H1 (cell line): ENCODE data around the gene SORBS1. TPM values are rescaled to one million over a fixed set of nuclear protein-coding genes. Genes with fewer than 3 reads are reported as not detected.

Source experiments
- CTCF ChIA-PET: fragments of 300-600 bp; sonication (Branson Sonifier 250); formaldehyde crosslinking; loops from one replicate; lab custom pipeline; 2021; ENCODE audit not compliant: partially characterized antibody; lab: Charles Lee
- POLR2A ChIA-PET: fragments of 300-600 bp; sonication (Branson Sonifier 250); formaldehyde crosslinking; loops from one replicate; lab custom pipeline; 2021; ENCODE audit warnings: inconsistent platforms; ENCODE audit not compliant: partially characterized antibody; lab: Charles Lee
- DNase-seq, 2 experiments: peaks; one replicate each; pipeline versions ENCODE4 v3.0.0 to v3.0.0-alpha.2; 2010 to 2022; ENCODE audit warnings: low spot score in 2 of 2, low read depth in 1 of 2, mixed read lengths in 1 of 2
- FAIRE-seq: peaks from 2 replicates; lab custom pipeline; 2011; peaks lifted over from hg19 to GRCh38; lab: Jason Lieb, UNC
- H2AFZ ChIP-seq: 2 replicates; pipeline ENCODE4 v1.8.1; 2012; ENCODE audit warnings: low read length, inconsistent platforms
- H2AK5ac ChIP-seq: 2 replicates; pipeline ENCODE4 v1.6.1; 2013; ENCODE audit warnings: low read depth, low read length
- H2BK120ac ChIP-seq: replicated peaks from 2 replicates; pipeline ENCODE3; 2013; ENCODE audit warnings: low read depth, low read length, inconsistent platforms
- H2BK12ac ChIP-seq: 2 replicates; pipeline ENCODE4 v1.6.1; 2013; ENCODE audit warnings: low read depth, low read length
- H2BK15ac ChIP-seq: 2 replicates; pipeline ENCODE4 v1.6.1; 2013; ENCODE audit warnings: low read length
- H2BK20ac ChIP-seq: 2 replicates; pipeline ENCODE4 v1.6.1; 2013; ENCODE audit warnings: low read length
- H2BK5ac ChIP-seq: 2 replicates; pipeline ENCODE4 v1.6.1; 2013; ENCODE audit warnings: low read depth, low read length
- H3K14ac ChIP-seq: 2 replicates; pipeline ENCODE4 v1.6.1; 2013; ENCODE audit warnings: inconsistent platforms; ENCODE audit not compliant: insufficient read length
- H3K18ac ChIP-seq: 2 replicates; pipeline ENCODE4 v1.6.1; 2013; ENCODE audit warnings: low read length; ENCODE audit errors: extremely low read depth
- H3K23ac ChIP-seq: 2 replicates; pipeline ENCODE4 v1.6.1; 2013; ENCODE audit warnings: inconsistent platforms; ENCODE audit not compliant: insufficient read length
- H3K23me2 ChIP-seq: 2 replicates; pipeline ENCODE4 v1.6.1; 2013; ENCODE audit warnings: low read depth, low read length
- H3K27ac ChIP-seq: 2 replicates; pipeline ENCODE4 v1.6.1; 2011; ENCODE audit warnings: low read depth, low read length, inconsistent platforms
- H3K27me3 ChIP-seq, 4 experiments: replicated peaks in 1 of 4; 1 replicate in 1 of 4; 2 replicates in 3 of 4; pipeline versions ENCODE4 v1.6.1 to v1.8.1; 2011 to 2013; ENCODE audit warnings: low read length in 3 of 4, mild to moderate bottlenecking in 3 of 4, inconsistent platforms in 2 of 4, mixed read lengths in 2 of 4, moderate library complexity in 1 of 4; ENCODE audit not compliant: control insufficient read depth in 3 of 4, insufficient read depth in 3 of 4; ENCODE audit errors: extremely low read depth in 1 of 4
- H3K36me3 ChIP-seq, 4 experiments: 2 replicates each; pipeline versions ENCODE4 v1.6.1 to v1.8.1; 2011 to 2013; ENCODE audit warnings: mild to moderate bottlenecking in 4 of 4, low read length in 3 of 4, moderate library complexity in 2 of 4, control low read depth in 1 of 4, inconsistent platforms in 1 of 4; ENCODE audit not compliant: insufficient read depth in 4 of 4, control insufficient read depth in 2 of 4
- H3K4ac ChIP-seq: replicated peaks from 2 replicates; pipeline ENCODE3; 2013; ENCODE audit warnings: low read length, low read depth, mixed read lengths, inconsistent platforms; ENCODE audit not compliant: insufficient read length
- H3K4me1 ChIP-seq, 4 experiments: replicated peaks in 1 of 4; 1 replicate in 1 of 4; 2 replicates in 3 of 4; pipeline versions ENCODE4 v1.6.1 to v1.8.1; 2011 to 2013; ENCODE audit warnings: low read length in 3 of 4, inconsistent platforms in 2 of 4, mixed read lengths in 1 of 4; ENCODE audit not compliant: insufficient read depth in 4 of 4, control insufficient read depth in 3 of 4
- H3K4me2 ChIP-seq, 2 experiments: 2 replicates each; pipeline versions ENCODE4 v1.6.1 to v1.8.1; 2011 to 2013; ENCODE audit warnings: low read depth in 2 of 2, low read length in 2 of 2, control low read depth in 1 of 2, inconsistent platforms in 1 of 2, mild to moderate bottlenecking in 1 of 2; ENCODE audit not compliant: insufficient read depth in 1 of 2
- H3K4me3 ChIP-seq, 4 experiments: fragments of 200-600, 300-600 bp in 1 of 4; sonication (generic), shearing (Covaris generic), sonication (Bioruptor Twin) in 1 of 4; 2 replicates each; pipeline versions ENCODE4 v1.5.1 to v1.8.1; 2011 to 2016; ENCODE audit warnings: low read length in 4 of 4, low read depth in 3 of 4, control low read depth in 2 of 4, inconsistent platforms in 2 of 4, mild to moderate bottlenecking in 2 of 4, mixed read lengths in 1 of 4, moderate library complexity in 1 of 4; ENCODE audit not compliant: insufficient read depth in 2 of 4; ENCODE audit errors: extremely low read depth in 1 of 4
- H3K56ac ChIP-seq: replicated peaks from 2 replicates; pipeline ENCODE3; 2013; ENCODE audit warnings: low read depth, mild to moderate bottlenecking, mixed read lengths, low read length, inconsistent platforms; ENCODE audit not compliant: insufficient read length
- H3K79me1 ChIP-seq: 2 replicates; pipeline ENCODE4 v1.6.1; 2013; ENCODE audit warnings: low read depth, low read length, control low read depth
- H3K79me2 ChIP-seq, 2 experiments: 2 replicates each; pipeline versions ENCODE4 v1.6.1 to v1.8.1; 2012 to 2013; ENCODE audit warnings: low read length in 2 of 2, mild to moderate bottlenecking in 2 of 2, inconsistent platforms in 1 of 2; ENCODE audit not compliant: insufficient read depth in 2 of 2, control insufficient read depth in 1 of 2
- H3K9ac ChIP-seq, 4 experiments: replicated peaks in 1 of 4; 1 replicate in 1 of 4; 2 replicates in 3 of 4; pipeline versions ENCODE4 v1.6.1 to v1.8.1; 2011 to 2013; ENCODE audit warnings: low read depth in 3 of 4, low read length in 3 of 4, control low read depth in 2 of 4, mild to moderate bottlenecking in 2 of 4, moderate library complexity in 2 of 4, inconsistent platforms in 1 of 4; ENCODE audit errors: extremely low read depth in 1 of 4
- H3K9me3 ChIP-seq, 2 experiments: 2 replicates each; pipeline versions ENCODE4 v1.6.1 to v1.8.1; 2012 to 2013; ENCODE audit warnings: mild to moderate bottlenecking in 2 of 2, moderate library complexity in 2 of 2, control low read depth in 1 of 2, inconsistent platforms in 1 of 2, low read depth in 1 of 2, low read length in 1 of 2, mixed read lengths in 1 of 2; ENCODE audit not compliant: insufficient read depth in 2 of 2
- H4K20me1 ChIP-seq, 2 experiments: replicated peaks in 1 of 2; 2 replicates each; pipeline versions ENCODE3 to v1.8.1; 2011 to 2013; ENCODE audit warnings: inconsistent platforms in 2 of 2, low read length in 2 of 2, mild to moderate bottlenecking in 1 of 2; ENCODE audit not compliant: insufficient read depth in 2 of 2, control insufficient read depth in 1 of 2
- H4K5ac ChIP-seq: 2 replicates; pipeline ENCODE4 v1.6.1; 2013; ENCODE audit warnings: low read length, low read depth, mixed read lengths, inconsistent platforms; ENCODE audit not compliant: insufficient read length
- H4K8ac ChIP-seq: 2 replicates; pipeline ENCODE4 v1.8.0; 2013; ENCODE audit warnings: mild to moderate bottlenecking, moderate library complexity, low read length, inconsistent platforms; ENCODE audit not compliant: insufficient read depth; ENCODE audit errors: extremely low read depth
- H4K91ac ChIP-seq: replicated peaks from 2 replicates; pipeline ENCODE3; 2013; ENCODE audit warnings: low read length, mixed read lengths, inconsistent platforms; ENCODE audit not compliant: insufficient read length
- BCL11A ChIP-seq, 2 experiments: IDR thresholded peaks; one replicate each; pipeline ENCODE4 v1.6.1; 2011; ENCODE audit warnings: low read depth in 2 of 2, low read length in 2 of 2, mild to moderate bottlenecking in 2 of 2
- CHD1 ChIP-seq: IDR thresholded peaks from 2 replicates; pipeline ENCODE4 v1.6.1; 2012; ENCODE audit warnings: low read depth, low read length, improper control_type of control experiment
- CHD2 ChIP-seq: IDR thresholded peaks from 2 replicates; pipeline ENCODE4 v1.6.1; 2012; ENCODE audit warnings: low read length, improper control_type of control experiment
- EZH2 ChIP-seq: fragments of 200-600 bp; sonication (generic); IDR thresholded peaks from 2 replicates; pipeline ENCODE4 v1.7.1; 2012; ENCODE audit warnings: low read depth, mild to moderate bottlenecking, moderate library complexity, low read length, inconsistent platforms; ENCODE audit not compliant: severe bottlenecking
- GABPA ChIP-seq: IDR thresholded peaks from 2 replicates; pipeline ENCODE4 v1.6.1; 2011; ENCODE audit warnings: mild to moderate bottlenecking, low read length, moderate library complexity, borderline replicate concordance; ENCODE audit not compliant: insufficient read depth
- HDAC2 ChIP-seq, 2 experiments: fragments of 300-600 bp in 1 of 2; sonication (generic) in 1 of 2; IDR thresholded peaks; 2 replicates each; pipeline ENCODE4 v1.6.1; 2011 to 2012; ENCODE audit warnings: low read depth in 2 of 2, low read length in 2 of 2, mild to moderate bottlenecking in 2 of 2, moderate library complexity in 2 of 2, borderline replicate concordance in 1 of 2, inconsistent platforms in 1 of 2
- KDM1A ChIP-seq: fragments of 200-600, 300-600 bp; sonication (generic); IDR thresholded peaks from 2 replicates; pipeline ENCODE4 v1.7.1; 2016; ENCODE audit warnings: mild to moderate bottlenecking, low read length, borderline replicate concordance
- MAFK ChIP-seq: IDR thresholded peaks from 2 replicates; pipeline ENCODE4 v1.6.1; 2012; ENCODE audit warnings: low read depth, mild to moderate bottlenecking, improper control_type of control experiment, low read length
- POLR2AphosphoS5 ChIP-seq: IDR thresholded peaks from 2 replicates; pipeline ENCODE4 v1.6.1; 2011; ENCODE audit warnings: low read depth, low read length
- RFX5 ChIP-seq: IDR thresholded peaks from 2 replicates; pipeline ENCODE4 v1.6.1; 2011; ENCODE audit warnings: low read depth, low read length, improper control_type of control experiment, borderline replicate concordance
- SP1 ChIP-seq: IDR thresholded peaks from 2 replicates; pipeline ENCODE4 v1.6.1; 2011; ENCODE audit warnings: low read depth, low read length
- SP2 ChIP-seq: IDR thresholded peaks from 2 replicates; pipeline ENCODE4 v1.6.1; 2012; ENCODE audit warnings: mild to moderate bottlenecking, low read length, inconsistent platforms
- SUZ12 ChIP-seq: fragments of 200-600 bp; sonication (generic); IDR thresholded peaks from 2 replicates; pipeline ENCODE4 v1.6.1; 2012; ENCODE audit warnings: mild to moderate bottlenecking, inconsistent platforms, low read length, moderate library complexity, mixed read lengths
- ZNF274 ChIP-seq: IDR thresholded peaks from 2 replicates; pipeline ENCODE4 v1.7.0; 2012; ENCODE audit warnings: low read length, borderline replicate concordance; ENCODE audit errors: extremely low read depth
- WGBS, 2 experiments: shearing (Covaris generic) in 1 of 2; methylation state at CpG; one replicate each; pipeline versions ENCODE4 v1.1.6 to v1.1.7; 2013 to 2015; ENCODE audit warnings: low lambda C conversion rate in 2 of 2, mixed read lengths in 2 of 2, inconsistent platforms in 1 of 2, low coverage in 1 of 2, missing lambda C conversion rate in 1 of 2; ENCODE audit not compliant: insufficient replicate concordance in 2 of 2, insufficient coverage in 1 of 2, insufficient read length in 1 of 2; ENCODE audit errors: extremely low coverage in 1 of 2, missing lambda C conversion rate in 1 of 2; 5-methylcytosine and 5-hydroxymethylcytosine counted together
- polyA plus RNA-seq, 7 experiments: library from polyadenylated mRNA; depleted of rRNA in 3 of 7; stranded (reverse) in 5 of 7; unstranded in 2 of 7; fragments of >200 nt in 5 of 7; fragments of 200-250 nt in 2 of 7; gene quantifications; 1 replicate in 5 of 7; 2 replicates in 1 of 7; 4 replicates in 1 of 7; pipeline versions ENCODE4 v1.2.1 to v1.2.3, GENCODE V29; 2011 to 2013; ENCODE audit warnings: missing spikeins in 2 of 7, mixed read lengths in 2 of 7
- total RNA-seq: library from RNA; stranded (reverse); fragmentation: NEBNext Ultra II Directional; extraction: Animal tissue kit (Norgen Biotek cat#: 25700); gene quantifications from 2 replicates; pipeline ENCODE4 v1.2.1, GENCODE V29; 2021

Gene SORBS1
- total and polyA plus RNA-seq, 2 of the 8 experiments (the other 6 are each of a cell fraction or from before 2014, with no cell fraction given) = 16.0 to 35.0 TPM

DNA sequence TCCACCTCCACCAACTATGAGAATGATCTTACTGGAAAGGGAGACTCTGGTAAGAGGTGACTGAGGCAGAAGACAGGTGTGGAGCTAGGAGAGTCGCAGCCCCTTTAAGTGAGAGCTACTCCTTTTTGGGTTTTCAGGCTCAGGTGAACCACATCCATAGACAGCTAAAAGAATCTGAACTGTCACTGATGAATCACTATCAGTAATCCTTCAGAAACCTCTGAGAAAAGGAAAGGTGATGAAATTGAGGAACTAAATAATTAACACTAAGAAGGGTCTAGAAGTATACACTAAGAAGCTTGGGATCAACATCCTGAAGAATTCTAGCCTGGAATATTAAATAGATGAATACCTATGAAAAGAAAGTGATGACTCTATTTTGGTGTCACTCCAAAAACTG is 83.0 kb downstream of the SORBS1 start:
- Histone ChIP-seq H3K79me2 (peaks cover 0 to 22% of the 10 kb centered on the region in 2 experiments; a peak in 2 of 4 replicates), H3K27ac (no peak overlapping the region), H4K91ac (no peak overlapping the region), H2AK5ac (peak overlapping the region; percentile 32; the same call in 1 of the 2 replicates), H4K20me1 (no peaks in the 10 kb centered on the region), H4K8ac (no peak overlapping the region), H4K5ac (no peak overlapping the region), H3K36me3 (peaks cover 0 to 3% (median 0%) of the 10 kb centered on the region in 4 experiments; a peak in 1 of 8 replicates), H2BK15ac (no peak overlapping the region), H3K9ac (no peak overlapping the region), H2BK12ac (peak overlapping the region; percentile 75), H2BK120ac (no peak overlapping the region), H2BK5ac (0 out of 2 replicates have a peak overlapping the region, but pooled peaks have one; percentile 53), H3K4me2 (no peak overlapping the region), H3K14ac (no peak overlapping the region), H2AFZ (no peak overlapping the region), H3K23me2 (no peaks in the 10 kb centered on the region), H3K4ac (no peak overlapping the region), H3K9me3 (no peaks in the 10 kb centered on the region), H3K18ac (peak overlapping the region; percentile 39; the same call in 1 of the 2 replicates), H3K56ac (no peak overlapping the region), H3K27me3 (no peaks in the 10 kb centered on the region), H3K4me3 (no peak overlapping the region), H3K23ac (no peak overlapping the region), H3K79me1 (no peaks in the 10 kb centered on the region; the same call in 1 of the 2 replicates), H3K4me1 (peaks cover 13 to 36% (median 26%) of the 10 kb centered on the region in 4 experiments), H2BK20ac (peak overlapping the region; percentile 80; the same call in 1 of the 2 replicates)
- WGBS, 2 experiments = 94% methylated on average over 1 of the region's 1 CpG; no CpG with 5 or more reads in 1 of the 2 experiments
- DNase-seq = no peak
- ChIA-PET CTCF (interaction anchor here (0.6 to 7.6 kb wide), 13 partner anchors 8 to 125 kb away, joined by 3 to 61 read pairs (median 5); no protein-coding TSS in a partner anchor), POLR2A (interaction anchor here (0.8 to 1.3 kb wide), 4 partner anchors 13 to 122 kb away, joined by 3 read pairs; no protein-coding TSS in a partner anchor)
- no peak for FAIRE-seq
- TF ChIP-seq SUZ12 (no peak), POLR2AphosphoS5 (no peak), RFX5 (no peak), EZH2 (no peak), SP2 (no peak), CHD1 (no peak), CHD2 (no peak), ZNF274 (no peak), BCL11A (IDR thresholded peaks at IDR 0.05; ENCODE audit: low read depth in 2 of 2, low read length in 2 of 2) (no peak), KDM1A (no peak), MAFK (no peak), SP1 (no peak), GABPA (no peak), HDAC2 (IDR thresholded peaks at IDR 0.05; ENCODE audit: borderline replicate concordance in 1 of 2, low read depth in 2 of 2, low read length in 2 of 2) (no peak)
